HepG2 (cell line): Measurements from ENCODE around the gene TRIM9. TPM values are rescaled to one million over a fixed set of nuclear protein-coding genes. Genes with fewer than 3 reads are reported as not detected.

Source experiments
- ARNT2 ChIP-seq: sonication (generic); formaldehyde crosslinking; IDR thresholded peaks from 2 replicates; pipeline ENCODE4 v1.8.0; 2022; ENCODE audit warnings: mild to moderate bottlenecking, low read depth, missing genetic modification reagents, moderate library complexity
- ATM ChIP-seq: fragments of 450-650 bp; IDR thresholded peaks from 2 replicates; pipeline ENCODE4 v1.7.1; 2017; ENCODE audit warnings: mild to moderate bottlenecking, borderline replicate concordance
- NR2F6 ChIP-seq, 2 experiments: IDR thresholded peaks; 2 replicates each; pipeline ENCODE4 v1.6.1; 2016; ENCODE audit warnings: antibody characterized with exemption in 1 of 2, mild to moderate bottlenecking in 1 of 2
- NRL ChIP-seq: sonication (generic); formaldehyde crosslinking; IDR thresholded peaks from 2 replicates; pipeline ENCODE4 v1.5.0; 2020; ENCODE audit warnings: missing genetic modification reagents, mild to moderate bottlenecking, moderate library complexity, borderline replicate concordance
- PHF8 ChIP-seq: sonication (generic); formaldehyde crosslinking; IDR thresholded peaks from 2 replicates; pipeline ENCODE4 v1.5.0; 2020; ENCODE audit warnings: missing genetic modification reagents
- POLR2AphosphoS2 ChIP-seq: IDR thresholded peaks from 2 replicates; pipeline ENCODE4 v1.6.1; 2011; ENCODE audit warnings: low read depth, low read length, improper control_type of control experiment
- PRDM4 ChIP-seq: sonication (generic); formaldehyde crosslinking; IDR thresholded peaks from 2 replicates; pipeline ENCODE4 v1.9.0; 2021; ENCODE audit warnings: missing genetic modification reagents, borderline replicate concordance
- RCOR2 ChIP-seq: IDR thresholded peaks from 2 replicates; pipeline ENCODE4 v1.6.1; 2016; ENCODE audit warnings: missing biosample characterization, missing genetic modification reagents
- SRSF9 ChIP-seq: fragments of 200-400 bp; formaldehyde crosslinking; IDR thresholded peaks from 2 replicates; pipeline ENCODE4 v1.6.1; 2018; ENCODE audit warnings: borderline replicate concordance, mild to moderate bottlenecking, low read depth, low read length; ENCODE audit not compliant: insufficient read depth, poor library complexity, severe bottlenecking
- ZBTB14 ChIP-seq: sonication (generic); formaldehyde crosslinking; IDR thresholded peaks from 2 replicates; pipeline ENCODE4 v1.4.0; 2020; ENCODE audit warnings: missing genetic modification reagents
- ZBTB33 ChIP-seq: sonication (generic); formaldehyde crosslinking; IDR thresholded peaks from 2 replicates; pipeline ENCODE4 v1.4.0; 2020; ENCODE audit warnings: missing genetic modification reagents
- ZNF10 ChIP-seq: sonication (generic); formaldehyde crosslinking; IDR thresholded peaks from 2 replicates; pipeline ENCODE4 v1.4.0; 2020; ENCODE audit warnings: mild to moderate bottlenecking, low read depth, missing genetic modification reagents, borderline replicate concordance
- ZNF24 ChIP-seq: fragments of 450-650 bp; IDR thresholded peaks from 2 replicates; pipeline ENCODE4 v1.6.1; 2017; ENCODE audit warnings: antibody characterized with exemption, mild to moderate bottlenecking
- ZNF431 ChIP-seq: sonication (generic); formaldehyde crosslinking; IDR thresholded peaks from 2 replicates; pipeline ENCODE4 v1.9.0; 2022; ENCODE audit warnings: missing genetic modification reagents, low read depth, mild to moderate bottlenecking, borderline replicate concordance
- ZNF572 ChIP-seq: sonication (generic); formaldehyde crosslinking; IDR thresholded peaks from 2 replicates; pipeline ENCODE4 v1.5.1; 2020; ENCODE audit warnings: mild to moderate bottlenecking, missing genetic modification reagents
- ZNF607 ChIP-seq: sonication (generic); formaldehyde crosslinking; IDR thresholded peaks from 2 replicates; pipeline ENCODE4 v1.5.1; 2020; ENCODE audit warnings: missing genetic modification reagents, mild to moderate bottlenecking, borderline replicate concordance
- ZNF703 ChIP-seq: sonication (generic); formaldehyde crosslinking; IDR thresholded peaks from 2 replicates; pipeline ENCODE4 v1.5.1; 2020; ENCODE audit warnings: missing genetic modification reagents, mild to moderate bottlenecking, moderate library complexity, borderline replicate concordance
- ZNF749 ChIP-seq: sonication (generic); formaldehyde crosslinking; IDR thresholded peaks from 2 replicates; pipeline ENCODE4 v1.8.0; 2022; ENCODE audit warnings: mild to moderate bottlenecking, missing genetic modification reagents, moderate library complexity, borderline replicate concordance
- ZSCAN9 ChIP-seq: IDR thresholded peaks from 2 replicates; pipeline ENCODE4 v1.6.1; 2016; ENCODE audit warnings: borderline replicate concordance
- polyA plus RNA-seq, 8 experiments: library from polyadenylated mRNA; depleted of rRNA in 3 of 8; stranded (reverse) in 7 of 8; unstranded in 1 of 8; fragments of >200 nt; fragmentation: Illumina TruSeq in 4 of 8; extraction: Trizol in 4 of 8; gene quantifications; 2 replicates each; pipeline versions ENCODE4 v1.2.1 to v1.2.3, GENCODE V29; 2011 to 2016; ENCODE audit warnings: low read depth in 4 of 8, missing spikeins in 1 of 8, mixed read lengths in 1 of 8; ENCODE audit not compliant: insufficient read depth in 1 of 8
- total RNA-seq, 5 experiments: library from RNA; depleted of rRNA; stranded (reverse); fragments of >200 nt; fragmentation: Illumina TruSeq; extraction: Trizol; gene quantifications; 2 replicates each; pipeline ENCODE4 v1.2.3, GENCODE V29; 2016; ENCODE audit warnings: low read depth in 1 of 5
- TF ChIP-seq, protein P1 (sequence below): sonication (generic); formaldehyde crosslinking; IDR thresholded peaks from 2 replicates; pipeline ENCODE4 v1.5.0; 2020; ENCODE audit warnings: missing genetic modification reagents, mild to moderate bottlenecking, borderline replicate concordance
- TF ChIP-seq, protein P2 (sequence below): IDR thresholded peaks from 2 replicates; pipeline ENCODE4 v1.6.1; 2016; ENCODE audit warnings: mild to moderate bottlenecking, missing biosample characterization, missing genetic modification reagents

The TRIM9 gene
- total and polyA plus RNA-seq, 2 of the 13 experiments (the other 11 are each of a cell fraction or from before 2014, with no cell fraction given), result 0.04 to 0.07 TPM

GRCh38 chr14:50943261-50943942, 151.5 kb downstream of the TRIM9 start (continued):
- TF ChIP-seq, protein P1, sequence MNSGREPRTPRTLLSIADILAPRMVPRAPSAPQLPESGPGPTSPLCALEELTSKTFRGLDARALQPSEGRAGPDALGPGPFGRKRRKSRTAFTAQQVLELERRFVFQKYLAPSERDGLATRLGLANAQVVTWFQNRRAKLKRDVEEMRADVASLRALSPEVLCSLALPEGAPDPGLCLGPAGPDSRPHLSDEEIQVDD (CRISPR knock-in tag), result no peak
- TF ChIP-seq PHF8 (CRISPR knock-in tag) (peak; percentile 33), ZNF24 (no peak), ZBTB14 (CRISPR knock-in tag) (no peak), ZNF703 (CRISPR knock-in tag) (no peak), RCOR2 (CRISPR knock-in tag) (no peak), ZSCAN9 (CRISPR knock-in tag) (no peak), ZNF431 (CRISPR knock-in tag) (no peak), ATM (no peak), SRSF9 (no peak), PRDM4 (CRISPR knock-in tag) (no peak), ZNF607 (CRISPR knock-in tag) (no peak), ZBTB33 (CRISPR knock-in tag) (no peak; the same call in 1 of the 2 replicates), NRL (CRISPR knock-in tag) (peak; percentile 58), ZNF749 (no peak), ARNT2 (no peak), NR2F6 (IDR thresholded peaks at IDR 0.05) (no peak), NR2F6 (CRISPR knock-in tag; IDR thresholded peaks at IDR 0.05) (no peak), ZNF10 (CRISPR knock-in tag) (no peak), POLR2AphosphoS2 (no peak), ZNF572 (CRISPR knock-in tag) (0 out of 2 replicates have a peak, but pooled peaks have one; percentile 25)
- TF ChIP-seq, protein P2, sequence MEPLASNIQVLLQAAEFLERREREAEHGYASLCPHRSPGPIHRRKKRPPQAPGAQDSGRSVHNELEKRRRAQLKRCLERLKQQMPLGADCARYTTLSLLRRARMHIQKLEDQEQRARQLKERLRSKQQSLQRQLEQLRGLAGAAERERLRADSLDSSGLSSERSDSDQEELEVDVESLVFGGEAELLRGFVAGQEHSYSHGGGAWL (CRISPR knock-in tag), result no peak; the same call in 1 of the 2 replicates
